Small intestine (tissue), 7 donors: Measurements from ENCODE around the gene UCN2. TPM values are rescaled to one million over a fixed set of nuclear protein-coding genes. Genes with fewer than 3 reads are reported as not detected.

ENCODE experiments used
- DNase-seq, 2 donors: peaks; one replicate each; pipeline versions ENCODE4 v3.0.0 to v3.0.0-alpha.2; 2013
- FAIRE-seq: peaks from 2 replicates; lab custom pipeline; 2012; peaks lifted over from hg19 to GRCh38; lab: Jason Lieb, UNC
- H3K27ac ChIP-seq, 3 donors: one replicate each; pipeline ENCODE4 v1.5.1; 2013; ENCODE audit warnings: low read length in 2 of 3, mild to moderate bottlenecking in 2 of 3, control low read depth in 1 of 3, inconsistent platforms in 1 of 3, low read depth in 1 of 3, moderate library complexity in 1 of 3
- H3K27me3 ChIP-seq, 3 donors: one replicate each; pipeline ENCODE4 v1.6.1; 2013; ENCODE audit warnings: low read length in 3 of 3, inconsistent platforms in 1 of 3; ENCODE audit not compliant: control insufficient read depth in 3 of 3, insufficient read depth in 3 of 3
- H3K36me3 ChIP-seq, 3 donors: one replicate each; pipeline ENCODE4 v1.6.1; 2013; ENCODE audit warnings: low read length in 3 of 3, inconsistent platforms in 1 of 3, low read depth in 1 of 3, mild to moderate bottlenecking in 1 of 3, moderate library complexity in 1 of 3; ENCODE audit not compliant: control insufficient read depth in 3 of 3, insufficient read depth in 2 of 3
- H3K4me1 ChIP-seq, 3 donors: one replicate each; pipeline ENCODE4 v1.6.1; 2013; ENCODE audit warnings: low read length in 2 of 3, inconsistent platforms in 1 of 3, low read depth in 1 of 3, mild to moderate bottlenecking in 1 of 3, moderate library complexity in 1 of 3; ENCODE audit not compliant: control insufficient read depth in 3 of 3, insufficient read depth in 2 of 3
- H3K4me3 ChIP-seq, 3 donors: one replicate each; pipeline ENCODE4 v1.5.1; 2013; ENCODE audit warnings: low read length in 3 of 3, control low read depth in 1 of 3, inconsistent platforms in 1 of 3, low read depth in 1 of 3, mild to moderate bottlenecking in 1 of 3, moderate library complexity in 1 of 3
- H3K9me3 ChIP-seq, 2 donors: one replicate each; pipeline ENCODE4 v1.6.1; 2013; ENCODE audit warnings: low read depth in 1 of 2, low read length in 1 of 2; ENCODE audit not compliant: control insufficient read depth in 2 of 2, insufficient read depth in 1 of 2
- WGBS, 3 donors: extraction: QIAGEN DNeasy Blood & Tissue Kit; methylation state at CpG; one replicate each; pipeline ENCODE4 v1.1.7; 2013; 5-methylcytosine and 5-hydroxymethylcytosine counted together
- polyA plus RNA-seq, 4 donors: library from polyadenylated mRNA; stranded (reverse) in 3 of 4; unstranded in 1 of 4; fragments of 200-250 nt in 3 of 4; fragments of 120-200 nt in 1 of 4; gene quantifications; one replicate each; pipeline versions ENCODE4 v1.2.1 to v1.2.3, GENCODE V29; 2013
- donor health status: healthy with polysubstance abuse.
- donor health status: control.
- donor health status: control.
- donor health status: Bipolar disorder and iron deficiency.
- donor health status: healthy.

Gene UCN2
- polyA plus RNA-seq, 4 donors = 0.13 to 0.65 TPM; not detected in 2

- no peak overlapping the region for H3K4me3 ChIP-seq
- 63 to 77% (median 75%) methylated on average over 10 of the region's 10 CpGs for WGBS, 3 donors
- no peaks in the 10 kb centered on the region for H3K27me3 ChIP-seq
- no peaks in the 10 kb centered on the region for H3K9me3 ChIP-seq
- FAIRE-seq (no peak), DNase-seq (no peak)
- peaks cover 0 to 9% (median 0%) of the 10 kb centered on the region in 3 donors for H3K4me1 ChIP-seq
- peaks cover 0 to 33% (median 0%) of the 10 kb centered on the region in 3 donors for H3K36me3 ChIP-seq
- no peak overlapping the region for H3K27ac ChIP-seq
These were observed 441 bp upstream of the UCN2 start for GRCh38 chr3:48564022-48564421.

GRCh38 chr3:48562367-48563095 is 1.1 kb downstream of the UCN2 start:
- 74 to 89% (median 80%) methylated on average over 20 of the region's 20 CpGs for WGBS, 3 donors
- DNase-seq (no peak), FAIRE-seq (no peak)
- Histone ChIP-seq H3K4me1 (peaks cover 0 to 11% (median 0%) of the 10 kb centered on the region in 3 donors), H3K27ac (no peak overlapping the region), H3K4me3 (no peak overlapping the region), H3K27me3 (no peaks in the 10 kb centered on the region), H3K36me3 (peaks cover 0 to 21% (median 0%) of the 10 kb centered on the region in 3 donors), H3K9me3 (no peaks in the 10 kb centered on the region)

GRCh38 chr3:48561045-48561736 is 2.4 kb downstream of the UCN2 start:
- DNase-seq = no peak
- no peaks in the 10 kb centered on the region for H3K27me3 ChIP-seq
- H3K27ac ChIP-seq = no peak overlapping the region
- WGBS, 3 donors = 42 to 69% (median 51%) methylated on average over 18 to 21 of the region's 21 CpGs
- no peak overlapping the region for H3K4me3 ChIP-seq
- no peak for FAIRE-seq
- H3K4me1 ChIP-seq = peaks cover 0 to 19% (median 0%) of the 10 kb centered on the region in 3 donors
- peaks cover 0 to 13% (median 0%) of the 10 kb centered on the region in 3 donors for H3K36me3 ChIP-seq
- no peaks in the 10 kb centered on the region for H3K9me3 ChIP-seq

GRCh38 chr3:48560648-48561018 is 2.9 kb downstream of the UCN2 start:
- 27 to 74% (median 66%) methylated on average over 5 of the region's 5 CpGs for WGBS, 3 donors
- peaks cover 0 to 13% (median 0%) of the 10 kb centered on the region in 3 donors for H3K36me3 ChIP-seq
- no peak overlapping the region for H3K4me3 ChIP-seq
- H3K9me3 ChIP-seq = no peaks in the 10 kb centered on the region
- peak overlapping the region in 2 of 3 donors; percentile 4 to 9 for H3K27ac ChIP-seq
- H3K4me1 ChIP-seq = peaks cover 0 to 24% (median 0%) of the 10 kb centered on the region in 3 donors
- DNase-seq (no peak), FAIRE-seq (no peak)
- H3K27me3 ChIP-seq = no peaks in the 10 kb centered on the region

- Histone ChIP-seq H3K36me3 (no peaks in the 10 kb centered on the region), H3K4me1 (peaks cover 0 to 41% (median 2%) of the 10 kb centered on the region in 3 donors), H3K27ac (peak overlapping the region in 1 of 3 donors; percentile 1), H3K27me3 (no peaks in the 10 kb centered on the region), H3K9me3 (no peaks in the 10 kb centered on the region), H3K4me3 (no peak overlapping the region)
- no peak for DNase-seq
- 57 to 61% (median 61%) methylated on average over 6 of the region's 6 CpGs for WGBS, 3 donors
- FAIRE-seq = no peak
These were observed 5.0 kb downstream of the UCN2 start for GRCh38 chr3:48558493-48559134.

GRCh38 chr3:48556796-48557626 is 6.6 kb downstream of the UCN2 start, which contains the start of gene PFKFB4:
Gene PFKFB4 (minus strand): TSS chr3:48556803. CDS start chr3:48556777, 26 bp downstream.
- peaks cover 0 to 4% (median 0%) of the 10 kb centered on the region in 3 donors for H3K36me3 ChIP-seq
- DNase-seq (peak; percentile 100), FAIRE-seq (no peak)
- no peaks in the 10 kb centered on the region for H3K9me3 ChIP-seq
- H3K4me3 ChIP-seq = peak within 1 kb of the TSS; percentile 51 to 84 (median 71)
- 1% methylated on average over 47 to 53 of the region's 53 CpGs for WGBS, 3 donors
- peak within 1 kb of the TSS; percentile 51 to 72 (median 71) for H3K27ac ChIP-seq
- peaks cover 0 to 57% (median 2%) of the 10 kb centered on the region in 3 donors for H3K4me1 ChIP-seq
- no peaks in the 10 kb centered on the region for H3K27me3 ChIP-seq

- DNase-seq (peak in 1 of 2 donors; percentile 19), FAIRE-seq (no peak)
- Histone ChIP-seq H3K27ac (peak overlapping the region; percentile 13 to 72 (median 71)), H3K4me3 (peak overlapping the region; percentile 51 to 84 (median 71)), H3K27me3 (no peaks in the 10 kb centered on the region), H3K36me3 (peaks cover 0 to 7% (median 0%) of the 10 kb centered on the region in 3 donors), H3K4me1 (peaks cover 0 to 60% (median 2%) of the 10 kb centered on the region in 3 donors), H3K9me3 (no peaks in the 10 kb centered on the region)
- WGBS, 3 donors = 4 to 14% (median 13%) methylated on average over 24 to 29 of the region's 29 CpGs
These were observed 7.4 kb downstream of the UCN2 start for GRCh38 chr3:48555949-48556795.
